ENCODE measurements around the gene PADI2.
"Not testable (repeated sequence)": the region's sequence is repeated elsewhere in the genome, so short reads cannot be mapped to it uniquely, and the experiment has no call there.

PADI2 gene

DNA sequence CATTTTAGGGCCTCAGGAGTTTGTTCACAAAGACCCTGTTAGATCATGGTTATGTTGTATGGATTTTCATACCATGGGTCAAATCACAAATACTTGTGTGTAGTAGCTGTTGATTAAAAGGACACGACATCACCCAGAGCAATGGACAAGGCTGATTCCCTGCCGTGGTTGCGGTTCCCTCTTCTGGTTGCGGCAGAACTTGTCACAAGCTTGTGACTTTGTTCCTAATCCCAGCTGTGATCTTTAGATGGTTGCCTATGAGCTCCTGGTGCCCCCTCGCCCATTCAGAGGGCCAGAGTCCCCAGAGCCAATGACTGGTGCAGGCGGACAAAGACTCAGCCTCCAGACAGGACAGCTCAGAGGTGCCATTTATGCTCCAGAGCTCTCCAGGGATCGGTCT, 53.6 kb downstream of the PADI2 start:
- Histone ChIP-seq H2BK12ac (ENCODE audit: low read length in 2 of 2) (no peak overlapping the region), H2BK120ac (ENCODE audit: low read depth, low read length) (no peak overlapping the region), H3K79me1 (replicated peaks; ENCODE audit: low read length, poor library complexity, severe bottlenecking) (no peaks in the 10 kb centered on the region), H3K14ac (ENCODE audit: low read length in 2 of 2) (no peak overlapping the region), H3K4me1 (ENCODE audit: control insufficient read depth, insufficient read depth, low read depth, low read length) (peaks cover 5% of the 10 kb centered on the region), H3K9me3 (ENCODE audit: control insufficient read depth, low read length) (peaks cover 5% of the 10 kb centered on the region), H4K91ac (ENCODE audit: low read length) (no peak overlapping the region), H4K8ac (ENCODE audit: low read length) (no peak overlapping the region), H2AK5ac (ENCODE audit: low read length, severe bottlenecking) (no peak overlapping the region), H3K9ac (ENCODE audit: low read length) (no peak overlapping the region), H2BK15ac (ENCODE audit: low read depth, poor library complexity, severe bottlenecking) (no peak overlapping the region), H3K27ac (ENCODE audit: low read length, poor library complexity, severe bottlenecking) (no peak overlapping the region), H3K18ac (ENCODE audit: low read depth in 1 of 2, low read length in 2 of 2) (no peak overlapping the region), H3K4me2 (ENCODE audit: low read length, poor library complexity, severe bottlenecking) (no peak overlapping the region), H3K4me3 (ENCODE audit: insufficient read depth in 1 of 2, low read depth in 1 of 2, low read length in 2 of 2) (no peak overlapping the region), H3K27me3 (ENCODE audit: control insufficient read depth in 1 of 2, insufficient read depth in 1 of 2, low read length in 2 of 2) (peaks cover 0 to 41% of the 10 kb centered on the region in 2 experiments), H3K23ac (ENCODE audit: low read length in 2 of 2) (no peak overlapping the region), H2BK5ac (ENCODE audit: low read depth, low read length, poor library complexity, severe bottlenecking) (no peak overlapping the region), H2AFZ (ENCODE audit: low read depth, low read length) (no peak overlapping the region), H3K4ac (ENCODE audit: low read depth in 1 of 2, low read length in 2 of 2) (no peak overlapping the region), H3K36me3 (ENCODE audit: control insufficient read depth in 1 of 2, insufficient read depth in 2 of 2, low read depth in 1 of 2, low read length in 2 of 2) (peaks cover 0 to 36% of the 10 kb centered on the region in 2 experiments)
- DNase-seq, result no peak
- 74% methylated on average over 6 of the region's 7 CpGs for WGBS

DNA sequence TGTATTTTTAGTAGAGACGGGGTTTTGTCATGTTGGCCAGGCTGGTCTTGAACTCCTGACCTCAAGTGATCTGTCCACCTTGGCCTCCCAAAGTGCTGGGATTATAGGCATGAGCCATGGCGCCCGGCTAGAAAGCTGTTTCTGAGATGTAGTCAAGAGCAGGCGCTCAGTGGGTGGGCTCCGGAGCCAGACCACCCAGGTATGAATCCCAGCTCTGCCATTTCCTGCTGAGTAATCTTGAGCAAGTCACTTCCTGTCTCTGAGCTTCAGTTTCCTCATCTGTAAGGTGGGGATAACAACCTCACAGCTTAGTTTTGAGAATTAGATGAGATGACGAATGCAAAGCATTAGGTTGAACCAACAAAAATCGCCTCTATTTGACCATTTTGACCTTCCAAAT, 56.5 kb downstream of the PADI2 start:
- H2BK12ac ChIP-seq (ENCODE audit: low read length in 2 of 2), result peak overlapping the region in 1 of 2 experiments; percentile 24
- H3K36me3 ChIP-seq (ENCODE audit: control insufficient read depth in 1 of 2, insufficient read depth in 2 of 2, low read depth in 1 of 2, low read length in 2 of 2); H2BK120ac ChIP-seq (ENCODE audit: low read depth, low read length); H2AK5ac ChIP-seq (ENCODE audit: low read length, severe bottlenecking); H3K9me3 ChIP-seq (ENCODE audit: control insufficient read depth, low read length); H3K79me1 ChIP-seq (replicated peaks; ENCODE audit: low read length, poor library complexity, severe bottlenecking); H3K9ac ChIP-seq (ENCODE audit: low read length); H3K18ac ChIP-seq (ENCODE audit: low read depth in 1 of 2, low read length in 2 of 2); DNase-seq; H3K14ac ChIP-seq (ENCODE audit: low read length in 2 of 2); H4K8ac ChIP-seq (ENCODE audit: low read length); H3K23ac ChIP-seq (ENCODE audit: low read length in 2 of 2); H3K4ac ChIP-seq (ENCODE audit: low read depth in 1 of 2, low read length in 2 of 2); H2AFZ ChIP-seq (ENCODE audit: low read depth, low read length); H2BK15ac ChIP-seq (ENCODE audit: low read depth, poor library complexity, severe bottlenecking); H2BK5ac ChIP-seq (ENCODE audit: low read depth, low read length, poor library complexity, severe bottlenecking); H3K4me2 ChIP-seq (ENCODE audit: low read length, poor library complexity, severe bottlenecking); H3K4me1 ChIP-seq (ENCODE audit: control insufficient read depth, insufficient read depth, low read depth, low read length); H4K91ac ChIP-seq (ENCODE audit: low read length); H3K4me3 ChIP-seq (ENCODE audit: insufficient read depth in 1 of 2, low read depth in 1 of 2, low read length in 2 of 2): not testable (repeated sequence)
- H3K27ac ChIP-seq (ENCODE audit: low read length, poor library complexity, severe bottlenecking), result peak overlapping the region; percentile 83
- H3K27me3 ChIP-seq (ENCODE audit: control insufficient read depth in 1 of 2, insufficient read depth in 1 of 2, low read length in 2 of 2), result peaks cover 0 to 25% of the 10 kb centered on the region in 2 experiments
- 70% methylated on average over 7 of the region's 7 CpGs for WGBS

DNA sequence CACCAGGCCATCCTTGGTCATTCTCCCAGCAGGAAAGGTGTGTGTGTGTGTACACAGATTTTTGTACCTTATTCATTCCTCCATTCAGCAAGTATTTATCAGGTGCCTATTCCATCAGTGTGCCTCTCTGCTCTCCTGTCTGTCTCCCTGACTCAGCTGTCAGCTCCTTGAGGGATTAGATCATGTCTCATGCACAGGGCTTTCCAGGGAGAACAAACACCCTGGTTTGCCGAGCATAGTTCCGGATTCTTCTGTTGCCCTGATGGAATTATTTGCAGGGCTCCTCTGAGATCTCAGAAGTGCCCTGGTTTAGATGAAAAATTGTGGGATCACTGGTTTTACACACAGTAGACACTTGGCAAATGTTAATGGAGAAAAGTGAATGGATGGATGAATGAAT, 57.4 kb downstream of the PADI2 start:
- no peak for DNase-seq
- no peak overlapping the region for H2AFZ ChIP-seq (ENCODE audit: low read depth, low read length)
- no peak overlapping the region for H3K14ac ChIP-seq (ENCODE audit: low read length in 2 of 2)
- no peak overlapping the region for H4K91ac ChIP-seq (ENCODE audit: low read length)
- H3K4me2 ChIP-seq (ENCODE audit: low read length, poor library complexity, severe bottlenecking), result no peak overlapping the region
- no peak overlapping the region for H2BK5ac ChIP-seq (ENCODE audit: low read depth, low read length, poor library complexity, severe bottlenecking)
- H2BK120ac ChIP-seq (ENCODE audit: low read depth, low read length), result no peak overlapping the region
- no peak overlapping the region for H4K8ac ChIP-seq (ENCODE audit: low read length)
- H3K36me3 ChIP-seq (ENCODE audit: control insufficient read depth in 1 of 2, insufficient read depth in 2 of 2, low read depth in 1 of 2, low read length in 2 of 2), result peaks cover 0 to 5% of the 10 kb centered on the region in 2 experiments
- H3K18ac ChIP-seq (ENCODE audit: low read depth in 1 of 2, low read length in 2 of 2), result no peak overlapping the region
- 90% methylated on average over 2 of the region's 2 CpGs for WGBS
- H3K4ac ChIP-seq (ENCODE audit: low read depth in 1 of 2, low read length in 2 of 2), result no peak overlapping the region
- H2BK15ac ChIP-seq (ENCODE audit: low read depth, poor library complexity, severe bottlenecking), result no peak overlapping the region
- H2AK5ac ChIP-seq (ENCODE audit: low read length, severe bottlenecking), result no peak overlapping the region
- H2BK12ac ChIP-seq (ENCODE audit: low read length in 2 of 2), result no peak overlapping the region
- H3K23ac ChIP-seq (ENCODE audit: low read length in 2 of 2), result no peak overlapping the region
- peak overlapping the region; percentile 11 for H3K9ac ChIP-seq (ENCODE audit: low read length)
- peaks cover 4% of the 10 kb centered on the region for H3K4me1 ChIP-seq (ENCODE audit: control insufficient read depth, insufficient read depth, low read depth, low read length)
- no peaks in the 10 kb centered on the region for H3K79me1 ChIP-seq (replicated peaks; ENCODE audit: low read length, poor library complexity, severe bottlenecking)
- no peak overlapping the region for H3K4me3 ChIP-seq (ENCODE audit: insufficient read depth in 1 of 2, low read depth in 1 of 2, low read length in 2 of 2)
- H3K9me3 ChIP-seq (ENCODE audit: control insufficient read depth, low read length), result peaks cover 5% of the 10 kb centered on the region
- H3K27me3 ChIP-seq (ENCODE audit: control insufficient read depth in 1 of 2, insufficient read depth in 1 of 2, low read length in 2 of 2), result peaks cover 0 to 30% of the 10 kb centered on the region in 2 experiments
- H3K27ac ChIP-seq (ENCODE audit: low read length, poor library complexity, severe bottlenecking), result peak overlapping the region; percentile 53

DNA sequence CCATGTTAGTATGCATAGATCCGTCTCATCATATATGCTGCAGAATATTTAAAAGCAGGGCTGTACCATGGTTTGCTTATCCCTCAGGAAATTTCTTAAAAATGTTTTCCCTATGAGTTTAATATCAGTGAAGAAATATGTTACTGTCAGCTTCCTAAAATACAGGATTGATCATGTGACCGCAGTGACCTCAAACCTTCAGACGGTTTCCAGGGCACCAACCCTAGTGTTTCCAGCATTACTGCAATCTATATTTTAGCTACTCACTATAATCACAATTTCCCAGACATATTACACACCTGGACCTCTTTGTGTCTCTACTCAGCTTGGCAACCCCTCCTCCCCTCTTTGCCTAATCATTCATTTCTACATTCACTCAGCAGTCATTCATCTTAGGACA, 57.8 kb downstream of the PADI2 start:
- no peak overlapping the region for H2AFZ ChIP-seq (ENCODE audit: low read depth, low read length)
- H3K23ac ChIP-seq (ENCODE audit: low read length in 2 of 2), result no peak overlapping the region
- peaks cover 0 to 29% of the 10 kb centered on the region in 2 experiments for H3K27me3 ChIP-seq (ENCODE audit: control insufficient read depth in 1 of 2, insufficient read depth in 1 of 2, low read length in 2 of 2)
- H3K4me3 ChIP-seq (ENCODE audit: insufficient read depth in 1 of 2, low read depth in 1 of 2, low read length in 2 of 2), result no peak overlapping the region
- DNase-seq, result no peak
- no peak overlapping the region for H3K4ac ChIP-seq (ENCODE audit: low read depth in 1 of 2, low read length in 2 of 2)
- peaks cover 0 to 4% of the 10 kb centered on the region in 2 experiments for H3K36me3 ChIP-seq (ENCODE audit: control insufficient read depth in 1 of 2, insufficient read depth in 2 of 2, low read depth in 1 of 2, low read length in 2 of 2)
- no peak overlapping the region for H3K18ac ChIP-seq (ENCODE audit: low read depth in 1 of 2, low read length in 2 of 2)
- no peak overlapping the region for H4K91ac ChIP-seq (ENCODE audit: low read length)
- H2BK5ac ChIP-seq (ENCODE audit: low read depth, low read length, poor library complexity, severe bottlenecking), result no peak overlapping the region
- peaks cover 5% of the 10 kb centered on the region for H3K9me3 ChIP-seq (ENCODE audit: control insufficient read depth, low read length)
- H2BK12ac ChIP-seq (ENCODE audit: low read length in 2 of 2), result no peak overlapping the region
- peak overlapping the region; percentile 11 for H3K9ac ChIP-seq (ENCODE audit: low read length)
- peaks cover 4% of the 10 kb centered on the region for H3K4me1 ChIP-seq (ENCODE audit: control insufficient read depth, insufficient read depth, low read depth, low read length)
- no peaks in the 10 kb centered on the region for H3K79me1 ChIP-seq (replicated peaks; ENCODE audit: low read length, poor library complexity, severe bottlenecking)
- no peak overlapping the region for H3K14ac ChIP-seq (ENCODE audit: low read length in 2 of 2)
- no peak overlapping the region for H4K8ac ChIP-seq (ENCODE audit: low read length)
- no peak overlapping the region for H2BK15ac ChIP-seq (ENCODE audit: low read depth, poor library complexity, severe bottlenecking)
- WGBS, result 88% methylated on average over 3 of the region's 3 CpGs
- peak overlapping the region; percentile 53 for H3K27ac ChIP-seq (ENCODE audit: low read length, poor library complexity, severe bottlenecking)
- H3K4me2 ChIP-seq (ENCODE audit: low read length, poor library complexity, severe bottlenecking), result no peak overlapping the region
- no peak overlapping the region for H2BK120ac ChIP-seq (ENCODE audit: low read depth, low read length)
- H2AK5ac ChIP-seq (ENCODE audit: low read length, severe bottlenecking), result no peak overlapping the region

All from mesenchymal stem cell (in vitro differentiated cells and primary cell).